IMR-90 (cell line): ENCODE measurements around the gene PPP1R13B. TPM values are rescaled to one million over a fixed set of nuclear protein-coding genes. Genes with fewer than 3 reads are reported as not detected.

ENCODE experiments used
- ATAC-seq: fragments of 200-7000 bp; cut with Tn5 transposase; 2 replicates; pipeline ENCODE4 v1.9.1; 2020; ENCODE audit warnings: low read depth, mild to moderate bottlenecking, moderate library complexity
- BruUV-seq: library from RNA; stranded (reverse); fragments of 400-500 nt; replicated peaks from 2 replicates; lab custom pipeline; 2021; lab: Mats Ljungman, UMichigan
- CTCF ChIA-PET: fragments of 300-600 bp; formaldehyde crosslinking; extraction: SDS; loops from one replicate; lab custom pipeline; 2021; ENCODE audit warnings: antibody characterized with exemption; lab: Yijun Ruan, JAX
- POLR2A ChIA-PET: fragments of 300-600 bp; sonication (Branson Sonifier 250); formaldehyde crosslinking; loops from one replicate; lab custom pipeline; 2022; ENCODE audit warnings: antibody characterized with exemption; ENCODE audit not compliant: unreplicated experiment; lab: Charles Lee
- DNase-seq: peaks from one replicate; pipeline ENCODE4 v3.0.0; 2013
- H2AFZ ChIP-seq: replicated peaks from 2 replicates; pipeline ENCODE3; 2013; ENCODE audit warnings: low read length, mild to moderate bottlenecking; ENCODE audit not compliant: poor library complexity
- H2AK5ac ChIP-seq: 2 replicates; pipeline ENCODE4 v1.6.1; 2013; ENCODE audit warnings: low read depth, low read length, inconsistent platforms
- H2AK9ac ChIP-seq: replicated peaks from 2 replicates; pipeline ENCODE3; 2013; ENCODE audit warnings: mild to moderate bottlenecking, low read depth, low read length, moderate library complexity; ENCODE audit not compliant: poor library complexity
- H2BK120ac ChIP-seq: 2 replicates; pipeline ENCODE4 v1.6.1; 2013; ENCODE audit warnings: low read depth, low read length, inconsistent platforms
- H2BK15ac ChIP-seq: 3 replicates; pipeline ENCODE4 v1.6.1; 2013; ENCODE audit warnings: low read depth, low read length, inconsistent platforms
- H2BK20ac ChIP-seq: 2 replicates; pipeline ENCODE4 v1.6.1; 2013; ENCODE audit warnings: low read depth, mild to moderate bottlenecking, inconsistent platforms, low read length, moderate library complexity
- H2BK5ac ChIP-seq: 2 replicates; pipeline ENCODE4 v1.6.1; 2013; ENCODE audit warnings: mild to moderate bottlenecking, low read depth, low read length, inconsistent platforms; ENCODE audit not compliant: poor library complexity, severe bottlenecking
- H3K14ac ChIP-seq: replicated peaks from 2 replicates; pipeline ENCODE4 v1.6.1; 2013; ENCODE audit warnings: low read depth, low read length, inconsistent platforms
- H3K18ac ChIP-seq: 2 replicates; pipeline ENCODE4 v1.6.1; 2013; ENCODE audit warnings: low read depth, low read length, control low read depth
- H3K23ac ChIP-seq: 2 replicates; pipeline ENCODE4 v1.6.1; 2013; ENCODE audit warnings: low read depth, low read length, inconsistent platforms
- H3K27ac ChIP-seq: 2 replicates; pipeline ENCODE4 v1.5.1; 2013; ENCODE audit warnings: mild to moderate bottlenecking, control low read depth, low read length; ENCODE audit not compliant: insufficient read depth
- H3K27me3 ChIP-seq: 2 replicates; pipeline ENCODE4 v1.6.1; 2013; ENCODE audit warnings: low read length; ENCODE audit not compliant: control insufficient read depth, insufficient read depth
- H3K36me3 ChIP-seq: 2 replicates; pipeline ENCODE4 v1.6.1; 2013; ENCODE audit warnings: low read length, mixed read lengths; ENCODE audit not compliant: control insufficient read depth, insufficient read depth
- H3K4ac ChIP-seq: 2 replicates; pipeline ENCODE4 v1.6.1; 2013; ENCODE audit warnings: low read depth, low read length, inconsistent platforms
- H3K4me1 ChIP-seq: 2 replicates; pipeline ENCODE4 v1.6.1; 2013; ENCODE audit warnings: low read length, mixed read lengths; ENCODE audit not compliant: control insufficient read depth, insufficient read depth
- H3K4me2 ChIP-seq: 2 replicates; pipeline ENCODE4 v1.6.1; 2013; ENCODE audit warnings: low read depth, mild to moderate bottlenecking, control low read depth, low read length, moderate library complexity
- H3K4me3 ChIP-seq: 2 replicates; pipeline ENCODE4 v1.5.1; 2013; ENCODE audit warnings: low read depth, mild to moderate bottlenecking, control low read depth, low read length, moderate library complexity; ENCODE audit not compliant: insufficient read depth
- H3K56ac ChIP-seq: 2 replicates; pipeline ENCODE4 v1.6.1; 2013; ENCODE audit warnings: low read length, inconsistent platforms; ENCODE audit not compliant: insufficient read depth; ENCODE audit errors: extremely low read depth
- H3K79me1 ChIP-seq, 2 experiments: 2 replicates each; pipeline ENCODE4 v1.6.1; 2013; ENCODE audit warnings: low read length in 2 of 2, inconsistent platforms in 1 of 2, low read depth in 1 of 2
- H3K9ac ChIP-seq: 2 replicates; pipeline ENCODE4 v1.6.1; 2013; ENCODE audit warnings: low read depth, low read length, control low read depth
- H3K9me1 ChIP-seq: 2 replicates; pipeline ENCODE4 v1.6.1; 2013; ENCODE audit warnings: low read length, inconsistent platforms; ENCODE audit not compliant: insufficient read depth
- H3K9me3 ChIP-seq: 2 replicates; pipeline ENCODE4 v1.6.1; 2013; ENCODE audit warnings: low read length; ENCODE audit not compliant: control insufficient read depth, insufficient read depth
- H4K20me1 ChIP-seq: 2 replicates; pipeline ENCODE4 v1.6.1; 2013; ENCODE audit warnings: low read length, inconsistent platforms; ENCODE audit not compliant: insufficient read depth
- H4K5ac ChIP-seq: 2 replicates; pipeline ENCODE4 v1.6.1; 2013; ENCODE audit warnings: mild to moderate bottlenecking, low read depth, low read length, control low read depth
- H4K8ac ChIP-seq, 2 experiments: 2 replicates each; pipeline ENCODE4 v1.6.1; 2013; ENCODE audit warnings: low read depth in 2 of 2, low read length in 2 of 2, control low read depth in 1 of 2, inconsistent platforms in 1 of 2
- H4K91ac ChIP-seq: 2 replicates; pipeline ENCODE4 v1.6.1; 2013; ENCODE audit warnings: low read depth, low read length, inconsistent platforms; ENCODE audit not compliant: insufficient read depth
- BHLHE40 ChIP-seq: fragments of 150-350 bp; IDR thresholded peaks from 2 replicates; pipeline ENCODE4 v1.6.1; 2016; ENCODE audit warnings: mild to moderate bottlenecking, low read depth, low read length
- CEBPB ChIP-seq: IDR thresholded peaks from 2 replicates; pipeline ENCODE4 v1.6.1; 2012; ENCODE audit warnings: low read depth, low read length, improper control_type of control experiment
- FOS ChIP-seq: fragments of 150-350 bp; IDR thresholded peaks from 2 replicates; pipeline ENCODE4 v1.6.1; 2016; ENCODE audit warnings: low read depth, low read length
- MAFK ChIP-seq: IDR thresholded peaks from 2 replicates; pipeline ENCODE4 v1.6.1; 2012; ENCODE audit warnings: low read depth, low read length, improper control_type of control experiment
- MAZ ChIP-seq: IDR thresholded peaks from 2 replicates; pipeline ENCODE4 v1.6.1; 2012; ENCODE audit warnings: low read depth, mild to moderate bottlenecking, low read length, improper control_type of control experiment, moderate library complexity, borderline replicate concordance
- RAD21 ChIP-seq: IDR thresholded peaks from 2 replicates; pipeline ENCODE4 v1.6.1; 2012; ENCODE audit warnings: low read length, improper control_type of control experiment
- RCOR1 ChIP-seq: IDR thresholded peaks from 2 replicates; pipeline ENCODE4 v1.6.1; 2012; ENCODE audit warnings: mild to moderate bottlenecking, low read length, improper control_type of control experiment; ENCODE audit not compliant: insufficient replicate concordance
- SMC3 ChIP-seq: fragments of 150-350 bp; IDR thresholded peaks from 2 replicates; pipeline ENCODE4 v1.6.1; 2016; ENCODE audit warnings: low read depth, mild to moderate bottlenecking, antibody characterized with exemption, low read length, moderate library complexity
- USF2 ChIP-seq: fragments of 150-350 bp; IDR thresholded peaks from 2 replicates; pipeline ENCODE4 v1.6.1; 2017; ENCODE audit warnings: mild to moderate bottlenecking, antibody characterized with exemption, low read length, low read depth
- WGBS, 2 experiments: methylation state at CpG; one replicate each; pipeline versions ENCODE4 v1.1.5 to v1.1.7; 2013; ENCODE audit warnings: missing lambda C conversion rate in 2 of 2; ENCODE audit not compliant: insufficient read length in 1 of 2; ENCODE audit errors: extremely low coverage in 2 of 2; 5-methylcytosine and 5-hydroxymethylcytosine counted together
- dilution Hi-C: fragments of 300-500 bp; cut with HindIII; formaldehyde crosslinking; loops from one replicate; pipeline ENCODE4 v1.14.3; 2018; ENCODE audit warnings: low sequenced_read_pairs; ENCODE audit not compliant: unreplicated experiment
- in situ Hi-C: fragments of 300-500 bp; cut with MboI; formaldehyde crosslinking; loops from 3 replicates; pipeline ENCODE4 v1.14.3; 2019; ENCODE audit warnings: low sequenced_read_pairs, inconsistent platforms, mixed read lengths
- intact Hi-C: fragments of 100-400 bp; cut with micrococcal nuclease; formaldehyde crosslinking; loops from 2 replicates; pipeline ENCODE4 v1.10.0; 2022
- polyA plus RNA-seq, 3 experiments: library from polyadenylated mRNA; depleted of rRNA; stranded (reverse); fragments of >200 nt; gene quantifications; 2 replicates each; pipeline ENCODE4 v1.2.3, GENCODE V29; 2012; ENCODE audit warnings: low replicate concordance in 1 of 3
- total RNA-seq: library from RNA; depleted of rRNA; stranded (reverse); fragments of >200 nt; gene quantifications from 2 replicates; pipeline ENCODE4 v1.2.3, GENCODE V29; 2012
- TF ChIP-seq, protein P1 (sequence below): fragments of 150-350 bp; IDR thresholded peaks from 2 replicates; pipeline ENCODE4 v1.6.1; 2016; ENCODE audit warnings: low read depth, mild to moderate bottlenecking, low read length, moderate library complexity, borderline replicate concordance
- TF ChIP-seq, protein P2 (sequence below): conservative IDR thresholded peaks from 2 replicates; pipeline ENCODE4 v1.5.1; 2012; ENCODE audit warnings: mild to moderate bottlenecking, low read depth, low read length, improper control_type of control experiment

PPP1R13B gene
- total and polyA plus RNA-seq, 2 of the 4 experiments (the other 2 are of a cell fraction): 1.6 to 2.8 TPM

- TF ChIP-seq FOS: no peak
These were observed 106.2 kb downstream of the PPP1R13B start (continued) for GRCh38 chr14:103740991-103741689.

DNA sequence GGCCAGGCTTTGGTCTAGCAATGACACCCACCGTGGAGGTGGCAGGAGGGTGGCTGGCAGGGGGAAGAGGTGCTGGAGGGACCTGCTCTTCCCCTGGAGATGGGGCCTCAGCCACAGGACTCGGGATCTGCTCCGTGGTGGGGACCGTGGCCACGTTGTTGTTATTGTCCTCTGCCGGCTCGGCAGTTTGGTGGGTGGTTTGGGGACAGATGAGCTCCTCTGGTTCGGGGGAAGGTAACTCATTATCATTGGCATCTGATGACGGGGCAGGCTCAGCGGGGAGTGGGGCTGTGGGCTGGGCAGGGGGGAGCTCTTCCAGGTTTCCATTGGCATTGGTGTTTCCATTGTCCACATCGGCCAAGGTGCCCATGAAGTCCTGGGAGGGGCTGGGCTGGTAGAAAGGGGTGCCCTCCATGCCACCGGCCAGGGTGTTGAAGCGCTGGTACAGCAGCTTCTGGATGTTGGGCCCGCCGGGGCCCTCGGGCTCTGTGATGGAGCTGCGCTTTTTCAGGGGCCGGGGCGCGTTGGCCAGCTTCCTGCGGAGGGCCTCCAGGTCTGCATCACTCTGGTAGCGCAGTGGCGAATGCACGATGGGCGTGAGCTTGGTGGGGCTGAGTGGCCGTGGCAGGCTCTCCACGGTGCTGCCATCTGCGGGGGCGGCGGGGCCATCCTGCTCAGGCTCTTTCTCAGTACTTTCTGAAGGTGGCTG, 107.4 kb downstream of the PPP1R13B start:
- DNase-seq: no peak
- intact Hi-C loops: no loop called here
- TF ChIP-seq BHLHE40 (no peak), FOS (no peak), MAZ (no peak), SMC3 (no peak), MAFK (no peak), RCOR1 (no peak), CEBPB (no peak), USF2 (no peak), RAD21 (no peak)
- TF ChIP-seq, protein P1, sequence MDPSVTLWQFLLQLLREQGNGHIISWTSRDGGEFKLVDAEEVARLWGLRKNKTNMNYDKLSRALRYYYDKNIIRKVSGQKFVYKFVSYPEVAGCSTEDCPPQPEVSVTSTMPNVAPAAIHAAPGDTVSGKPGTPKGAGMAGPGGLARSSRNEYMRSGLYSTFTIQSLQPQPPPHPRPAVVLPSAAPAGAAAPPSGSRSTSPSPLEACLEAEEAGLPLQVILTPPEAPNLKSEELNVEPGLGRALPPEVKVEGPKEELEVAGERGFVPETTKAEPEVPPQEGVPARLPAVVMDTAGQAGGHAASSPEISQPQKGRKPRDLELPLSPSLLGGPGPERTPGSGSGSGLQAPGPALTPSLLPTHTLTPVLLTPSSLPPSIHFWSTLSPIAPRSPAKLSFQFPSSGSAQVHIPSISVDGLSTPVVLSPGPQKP: no peak
- TF ChIP-seq, protein P2, sequence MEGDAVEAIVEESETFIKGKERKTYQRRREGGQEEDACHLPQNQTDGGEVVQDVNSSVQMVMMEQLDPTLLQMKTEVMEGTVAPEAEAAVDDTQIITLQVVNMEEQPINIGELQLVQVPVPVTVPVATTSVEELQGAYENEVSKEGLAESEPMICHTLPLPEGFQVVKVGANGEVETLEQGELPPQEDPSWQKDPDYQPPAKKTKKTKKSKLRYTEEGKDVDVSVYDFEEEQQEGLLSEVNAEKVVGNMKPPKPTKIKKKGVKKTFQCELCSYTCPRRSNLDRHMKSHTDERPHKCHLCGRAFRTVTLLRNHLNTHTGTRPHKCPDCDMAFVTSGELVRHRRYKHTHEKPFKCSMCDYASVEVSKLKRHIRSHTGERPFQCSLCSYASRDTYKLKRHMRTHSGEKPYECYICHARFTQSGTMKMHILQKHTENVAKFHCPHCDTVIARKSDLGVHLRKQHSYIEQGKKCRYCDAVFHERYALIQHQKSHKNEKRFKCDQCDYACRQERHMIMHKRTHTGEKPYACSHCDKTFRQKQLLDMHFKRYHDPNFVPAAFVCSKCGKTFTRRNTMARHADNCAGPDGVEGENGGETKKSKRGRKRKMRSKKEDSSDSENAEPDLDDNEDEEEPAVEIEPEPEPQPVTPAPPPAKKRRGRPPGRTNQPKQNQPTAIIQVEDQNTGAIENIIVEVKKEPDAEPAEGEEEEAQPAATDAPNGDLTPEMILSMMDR: no peak

More for the DNA sequence above, 107.4 kb downstream of the PPP1R13B start:
- Histone ChIP-seq H3K18ac (no peak overlapping the region), H2BK5ac (no peak overlapping the region), H3K27me3 (no peaks in the 10 kb centered on the region), H3K4me2 (no peak overlapping the region), H2BK20ac (no peak overlapping the region), H3K27ac (no peak overlapping the region), H2BK15ac (no peak overlapping the region), H2AK5ac (no peak overlapping the region), H3K9me3 (no peaks in the 10 kb centered on the region), H3K4me3 (no peak overlapping the region), H2AFZ (no peak overlapping the region), H3K79me1 (0 out of 4 replicates have a peak, but pooled peaks cover 0 to 2% of the 10 kb centered on the region in 2 experiments), H3K4me1 (peaks cover 2% of the 10 kb centered on the region; the same call in 1 of the 2 replicates), H3K9ac (no peak overlapping the region), H3K9me1 (peaks cover 7% of the 10 kb centered on the region; the same call in 1 of the 2 replicates), H3K4ac (no peak overlapping the region), H3K14ac (no peak overlapping the region), H3K56ac (no peak overlapping the region), H4K20me1 (no peaks in the 10 kb centered on the region), H2BK120ac (no peak overlapping the region), H3K36me3 (peaks cover 4% of the 10 kb centered on the region), H4K5ac (no peak overlapping the region), H3K23ac (no peak overlapping the region), H4K91ac (no peak overlapping the region), H2AK9ac (no peak overlapping the region), H4K8ac (no peak overlapping the region)
- dilution Hi-C loops: no loop called here
- CTCF ChIA-PET: no interaction called here
- in situ Hi-C loops: no loop called here
- BruUV-seq: no TSS peak
- POLR2A ChIA-PET: no interaction called here
- WGBS, 2 experiments: 99% methylated on average over 15 of the region's 30 CpGs; no CpG with 5 or more reads in 1 of the 2 experiments
- no peak for ATAC-seq
